Measurements from ENCODE around the gene SCYL3.
A peak's percentile ranks its signal among the peaks of the same experiment; 100 is the strongest.

SCYL3 gene

GRCh38 chr1:169849346-169850022, 44.2 kb downstream of the SCYL3 start:
- no peak for TF ChIP-seq CTCF (conservative IDR thresholded peaks at IDR 0.05)
- H3K27ac ChIP-seq, result peak overlapping the region; percentile 75

- H3K27ac ChIP-seq, result peak overlapping the region; percentile 75
- TF ChIP-seq CTCF (conservative IDR thresholded peaks at IDR 0.05), result no peak
Measured at GRCh38 chr1:169848456-169848855, 45.2 kb downstream of the SCYL3 start.

- H3K27ac ChIP-seq, result no peak overlapping the region
Measured at GRCh38 chr1:169844941-169845608, 48.6 kb downstream of the SCYL3 start.

GRCh38 chr1:169838942-169839341, 54.8 kb downstream of the SCYL3 start:
- TF ChIP-seq CTCF (conservative IDR thresholded peaks at IDR 0.05), result no peak

More at GRCh38 chr1:169844941-169845608, 48.6 kb downstream of the SCYL3 start:
- no peak for TF ChIP-seq CTCF (conservative IDR thresholded peaks at IDR 0.05)

GRCh38 chr1:169836198-169836597, 57.5 kb downstream of the SCYL3 start:
- H3K27ac ChIP-seq, result no peak overlapping the region
- no peak for TF ChIP-seq CTCF (conservative IDR thresholded peaks at IDR 0.05)

More at GRCh38 chr1:169838942-169839341, 54.8 kb downstream of the SCYL3 start:
- no peak overlapping the region for H3K27ac ChIP-seq

- no peak overlapping the region for H3K27ac ChIP-seq
- no peak for TF ChIP-seq CTCF (conservative IDR thresholded peaks at IDR 0.05)
Measured at GRCh38 chr1:169835647-169836046, 58.0 kb downstream of the SCYL3 start.

- no peak for TF ChIP-seq CTCF (conservative IDR thresholded peaks at IDR 0.05)
- no peak overlapping the region for H3K27ac ChIP-seq
Measured at GRCh38 chr1:169834869-169835268, 58.8 kb downstream of the SCYL3 start.
